Measurements from ENCODE around the gene LEP.
"Not testable (repeated sequence)": the region's sequence is repeated elsewhere in the genome, so short reads cannot be mapped to it uniquely, and the experiment has no call there.

Gene LEP

GRCh38 chr7:128279124-128279713, 38.1 kb downstream of the LEP start:
- Histone ChIP-seq H3K79me2 (ENCODE audit: control insufficient read depth, insufficient read depth, low read length) (no peaks in the 10 kb centered on the region), H2BK15ac (replicated peaks; ENCODE audit: low read depth) (no peak overlapping the region), H2BK5ac (ENCODE audit: low read length) (no peak overlapping the region), H3K9ac (ENCODE audit: low read length) (no peak overlapping the region), H3K36me3 (ENCODE audit: control insufficient read depth, insufficient read depth, low read length) (no peaks in the 10 kb centered on the region), H3K4me1 (ENCODE audit: control insufficient read depth, low read depth, low read length) (no peaks in the 10 kb centered on the region), H4K8ac (ENCODE audit: low read depth, low read length) (no peak overlapping the region), H3K79me1 (ENCODE audit: low read length) (no peaks in the 10 kb centered on the region), H3K4ac (ENCODE audit: low read depth, low read length) (no peak overlapping the region), H2BK120ac (ENCODE audit: low read depth, low read length) (no peak overlapping the region), H3K27ac (ENCODE audit: low read depth, low read length) (no peak overlapping the region), H2AK5ac (ENCODE audit: low read length) (no peak overlapping the region), H3K4me3 (ENCODE audit: low read length) (no peak overlapping the region), H3K27me3 (ENCODE audit: insufficient read depth, low read length, poor library complexity) (no peaks in the 10 kb centered on the region), H4K5ac (ENCODE audit: low read length) (no peak overlapping the region), H3K56ac (ENCODE audit: low read length) (no peak overlapping the region), H3K18ac (ENCODE audit: low read length) (no peak overlapping the region), H3K4me2 (ENCODE audit: low read length) (no peak overlapping the region), H3K23ac (ENCODE audit: low read length) (no peak overlapping the region)
- WGBS (ENCODE audit: extremely low coverage, insufficient coverage, low lambda C conversion rate) = no CpG with 5 or more reads among the region's 6 CpGs
- DNase-seq = no peak

GRCh38 chr7:128280451-128280850, 39.4 kb downstream of the LEP start:
- DNase-seq; H3K18ac ChIP-seq (ENCODE audit: low read length): not testable (repeated sequence)
- no CpG with 5 or more reads among the region's 1 CpG for WGBS (ENCODE audit: extremely low coverage, insufficient coverage, low lambda C conversion rate)

DNA sequence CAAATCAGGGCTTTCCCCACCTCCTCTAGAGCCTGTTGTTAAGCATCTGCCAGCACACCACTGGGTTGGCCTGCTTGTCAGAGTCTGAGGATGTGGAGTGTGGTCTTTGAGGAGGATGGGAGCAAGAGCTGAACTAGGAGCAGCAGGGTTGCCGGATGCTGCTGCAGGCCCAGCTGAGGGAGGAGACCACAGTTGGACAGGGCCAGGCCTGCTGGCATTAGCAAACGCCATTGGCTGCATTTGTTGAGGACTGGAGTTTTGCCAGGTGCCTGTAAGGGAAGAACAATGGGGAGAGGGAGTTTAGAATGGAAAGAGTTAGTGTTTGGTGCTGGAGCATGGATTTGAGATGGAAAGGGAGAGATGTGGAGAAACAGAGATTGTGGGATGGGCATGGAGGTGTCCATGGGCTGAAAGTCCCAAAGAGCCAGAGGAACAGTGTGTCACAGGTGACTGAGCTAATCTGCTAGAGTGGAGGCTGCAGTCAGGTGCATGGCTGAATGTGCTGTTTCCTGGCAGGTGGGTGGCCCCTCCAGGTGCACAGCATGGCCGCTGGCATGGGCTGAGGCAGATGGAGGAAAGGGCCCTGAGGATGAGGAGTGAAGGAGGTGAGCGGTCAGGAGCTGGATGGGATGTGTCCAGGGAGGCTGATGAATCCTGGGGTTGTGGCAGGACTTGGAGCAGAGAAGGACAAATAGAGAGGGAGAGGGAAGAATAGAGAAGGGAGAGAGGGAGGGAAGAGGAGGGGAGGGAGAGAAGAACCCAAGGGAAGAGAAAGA, 40.7 kb downstream of the LEP start:
- no peak overlapping the region for H3K18ac ChIP-seq (ENCODE audit: low read length)
- H2BK120ac ChIP-seq (ENCODE audit: low read depth, low read length) = no peak overlapping the region
- no peaks in the 10 kb centered on the region for H3K27me3 ChIP-seq (ENCODE audit: insufficient read depth, low read length, poor library complexity)
- no peak overlapping the region for H2BK5ac ChIP-seq (ENCODE audit: low read length)
- H3K4me1 ChIP-seq (ENCODE audit: control insufficient read depth, low read depth, low read length) = no peaks in the 10 kb centered on the region
- no peak overlapping the region for H3K9ac ChIP-seq (ENCODE audit: low read length)
- H4K8ac ChIP-seq (ENCODE audit: low read depth, low read length) = no peak overlapping the region
- H3K4ac ChIP-seq (ENCODE audit: low read depth, low read length) = no peak overlapping the region
- WGBS (ENCODE audit: extremely low coverage, insufficient coverage, low lambda C conversion rate) = no CpG with 5 or more reads among the region's 4 CpGs
- H3K4me3 ChIP-seq (ENCODE audit: low read length) = no peak overlapping the region
- H3K36me3 ChIP-seq (ENCODE audit: control insufficient read depth, insufficient read depth, low read length) = no peaks in the 10 kb centered on the region
- no peak overlapping the region for H4K5ac ChIP-seq (ENCODE audit: low read length)
- H3K79me2 ChIP-seq (ENCODE audit: control insufficient read depth, insufficient read depth, low read length) = no peaks in the 10 kb centered on the region
- no peak for DNase-seq
- no peak overlapping the region for H3K27ac ChIP-seq (ENCODE audit: low read depth, low read length)
- H3K23ac ChIP-seq (ENCODE audit: low read length) = no peak overlapping the region
- H2BK15ac ChIP-seq (replicated peaks; ENCODE audit: low read depth) = no peak overlapping the region
- H2AK5ac ChIP-seq (ENCODE audit: low read length) = no peak overlapping the region
- H3K56ac ChIP-seq (ENCODE audit: low read length) = no peak overlapping the region
- no peaks in the 10 kb centered on the region for H3K79me1 ChIP-seq (ENCODE audit: low read length)
- H3K4me2 ChIP-seq (ENCODE audit: low read length) = no peak overlapping the region

More at GRCh38 chr7:128280451-128280850, 39.4 kb downstream of the LEP start:
- H2BK120ac ChIP-seq (ENCODE audit: low read depth, low read length); H3K23ac ChIP-seq (ENCODE audit: low read length); H4K5ac ChIP-seq (ENCODE audit: low read length); H3K27ac ChIP-seq (ENCODE audit: low read depth, low read length); H3K79me1 ChIP-seq (ENCODE audit: low read length); H3K4me3 ChIP-seq (ENCODE audit: low read length); H3K79me2 ChIP-seq (ENCODE audit: control insufficient read depth, insufficient read depth, low read length); H3K9ac ChIP-seq (ENCODE audit: low read length); H3K27me3 ChIP-seq (ENCODE audit: insufficient read depth, low read length, poor library complexity); H3K56ac ChIP-seq (ENCODE audit: low read length); H3K4ac ChIP-seq (ENCODE audit: low read depth, low read length); H4K8ac ChIP-seq (ENCODE audit: low read depth, low read length); H2BK5ac ChIP-seq (ENCODE audit: low read length); H3K4me1 ChIP-seq (ENCODE audit: control insufficient read depth, low read depth, low read length); H3K4me2 ChIP-seq (ENCODE audit: low read length); H2AK5ac ChIP-seq (ENCODE audit: low read length); H2BK15ac ChIP-seq (replicated peaks; ENCODE audit: low read depth); H3K36me3 ChIP-seq (ENCODE audit: control insufficient read depth, insufficient read depth, low read length): not testable (repeated sequence)

- Histone ChIP-seq H2AK5ac (ENCODE audit: low read length) (no peak overlapping the region), H2BK15ac (replicated peaks; ENCODE audit: low read depth) (no peak overlapping the region), H3K4me3 (ENCODE audit: low read length) (no peak overlapping the region), H3K36me3 (ENCODE audit: control insufficient read depth, insufficient read depth, low read length) (no peaks in the 10 kb centered on the region), H3K56ac (ENCODE audit: low read length) (no peak overlapping the region), H3K9ac (ENCODE audit: low read length) (no peak overlapping the region), H4K5ac (ENCODE audit: low read length) (no peak overlapping the region), H3K4me2 (ENCODE audit: low read length) (no peak overlapping the region), H2BK120ac (ENCODE audit: low read depth, low read length) (no peak overlapping the region), H3K27me3 (ENCODE audit: insufficient read depth, low read length, poor library complexity) (no peaks in the 10 kb centered on the region), H3K79me1 (ENCODE audit: low read length) (no peaks in the 10 kb centered on the region), H3K18ac (ENCODE audit: low read length) (no peak overlapping the region), H2BK5ac (ENCODE audit: low read length) (no peak overlapping the region), H4K8ac (ENCODE audit: low read depth, low read length) (no peak overlapping the region), H3K4me1 (ENCODE audit: control insufficient read depth, low read depth, low read length) (no peaks in the 10 kb centered on the region), H3K79me2 (ENCODE audit: control insufficient read depth, insufficient read depth, low read length) (no peaks in the 10 kb centered on the region), H3K27ac (ENCODE audit: low read depth, low read length) (no peak overlapping the region), H3K4ac (ENCODE audit: low read depth, low read length) (no peak overlapping the region), H3K23ac (ENCODE audit: low read length) (no peak overlapping the region)
- no peak for DNase-seq
- WGBS (ENCODE audit: extremely low coverage, insufficient coverage, low lambda C conversion rate) = no CpG with 5 or more reads among the region's 7 CpGs
Observed at GRCh38 chr7:128284102-128284501, 43.0 kb downstream of the LEP start.

- Histone ChIP-seq H4K8ac (ENCODE audit: low read depth, low read length) (no peak overlapping the region), H3K23ac (ENCODE audit: low read length) (no peak overlapping the region), H3K56ac (ENCODE audit: low read length) (no peak overlapping the region), H3K79me2 (ENCODE audit: control insufficient read depth, insufficient read depth, low read length) (no peaks in the 10 kb centered on the region), H2AK5ac (ENCODE audit: low read length) (no peak overlapping the region), H3K4me1 (ENCODE audit: control insufficient read depth, low read depth, low read length) (no peaks in the 10 kb centered on the region), H3K4me2 (ENCODE audit: low read length) (no peak overlapping the region), H4K5ac (ENCODE audit: low read length) (no peak overlapping the region), H3K27me3 (ENCODE audit: insufficient read depth, low read length, poor library complexity) (no peaks in the 10 kb centered on the region), H3K79me1 (ENCODE audit: low read length) (no peaks in the 10 kb centered on the region), H3K18ac (ENCODE audit: low read length) (no peak overlapping the region), H3K4me3 (ENCODE audit: low read length) (no peak overlapping the region), H2BK15ac (replicated peaks; ENCODE audit: low read depth) (no peak overlapping the region), H2BK120ac (ENCODE audit: low read depth, low read length) (no peak overlapping the region), H3K4ac (ENCODE audit: low read depth, low read length) (no peak overlapping the region), H3K36me3 (ENCODE audit: control insufficient read depth, insufficient read depth, low read length) (no peaks in the 10 kb centered on the region), H2BK5ac (ENCODE audit: low read length) (no peak overlapping the region), H3K9ac (ENCODE audit: low read length) (no peak overlapping the region), H3K27ac (ENCODE audit: low read depth, low read length) (no peak overlapping the region)
- no peak for DNase-seq
- WGBS (ENCODE audit: extremely low coverage, insufficient coverage, low lambda C conversion rate) = no CpG with 5 or more reads among the region's 4 CpGs
Observed at GRCh38 chr7:128287556-128287955, 46.5 kb downstream of the LEP start.
